ENCODE measurements around the gene UNC80. TPM values are rescaled to one million over a fixed set of nuclear protein-coding genes. Genes with fewer than 3 reads are reported as not detected.

Gene UNC80
- total and polyA plus RNA-seq, 2 of the 4 experiments (the other 2 are of a cell fraction) = not detected

DNA sequence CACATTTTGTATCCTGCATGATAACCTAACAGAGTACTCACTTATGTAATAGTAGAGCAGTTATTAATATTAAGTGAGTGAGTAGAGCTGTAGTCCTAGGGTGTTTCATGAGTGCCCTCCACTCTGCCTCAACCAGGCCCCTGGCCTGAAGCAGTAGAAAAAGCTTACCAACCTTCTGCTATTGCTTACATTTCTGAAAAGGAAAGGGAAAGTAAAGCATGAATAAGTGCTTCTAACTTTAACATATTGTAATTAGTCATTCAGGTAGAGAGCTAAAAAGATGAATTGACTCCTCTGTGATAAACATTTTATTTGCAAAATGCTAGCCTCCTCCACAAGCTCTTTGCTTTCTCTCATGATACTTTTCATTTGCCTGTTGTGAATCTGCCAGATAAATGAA lies 136.1 kb downstream of the UNC80 start:
- Histone ChIP-seq H2BK15ac (ENCODE audit: low read depth, low read length) (no peak overlapping the region), H2AK9ac (replicated peaks; ENCODE audit: low read depth, low read length, poor library complexity) (no peak overlapping the region), H3K9me3 (ENCODE audit: control insufficient read depth, insufficient read depth, low read length) (no peaks in the 10 kb centered on the region), H4K5ac (ENCODE audit: low read depth, low read length) (no peak overlapping the region), H4K91ac (ENCODE audit: insufficient read depth, low read depth, low read length) (no peak overlapping the region), H3K4ac (ENCODE audit: low read depth, low read length) (no peak overlapping the region), H2BK5ac (ENCODE audit: low read depth, low read length, poor library complexity, severe bottlenecking) (no peak overlapping the region), H3K18ac (ENCODE audit: low read depth, low read length) (no peak overlapping the region), H3K56ac (ENCODE audit: extremely low read depth, insufficient read depth, low read length) (no peak overlapping the region), H4K20me1 (ENCODE audit: insufficient read depth, low read length) (no peaks in the 10 kb centered on the region), H3K27me3 (ENCODE audit: control insufficient read depth, insufficient read depth, low read length) (no peaks in the 10 kb centered on the region), H2BK120ac (ENCODE audit: low read depth, low read length) (no peak overlapping the region), H3K4me2 (ENCODE audit: low read depth, low read length) (no peak overlapping the region), H2AK5ac (ENCODE audit: low read depth, low read length) (no peak overlapping the region), H3K4me1 (ENCODE audit: control insufficient read depth, insufficient read depth, low read length) (no peaks in the 10 kb centered on the region), H3K4me3 (ENCODE audit: insufficient read depth, low read depth, low read length) (no peak overlapping the region), H3K23ac (ENCODE audit: low read depth, low read length) (no peak overlapping the region), H3K9me1 (ENCODE audit: insufficient read depth, low read length) (no peaks in the 10 kb centered on the region), H3K36me3 (ENCODE audit: control insufficient read depth, insufficient read depth, low read length) (no peaks in the 10 kb centered on the region), H3K9ac (ENCODE audit: low read depth, low read length) (no peak overlapping the region), H3K14ac (replicated peaks; ENCODE audit: low read depth, low read length) (no peak overlapping the region), H3K27ac (ENCODE audit: insufficient read depth, low read length) (no peak overlapping the region), H3K79me1 (ENCODE audit: low read depth in 1 of 2, low read length in 2 of 2) (no peaks in the 10 kb centered on the region), H2AFZ (replicated peaks; ENCODE audit: low read length, poor library complexity) (no peak overlapping the region), H2BK20ac (ENCODE audit: low read depth, low read length) (no peak overlapping the region), H4K8ac (ENCODE audit: low read depth in 2 of 2, low read length in 2 of 2) (no peak overlapping the region)
- BruUV-seq (replicated peaks) = no TSS peak
- intact Hi-C loops (cut with micrococcal nuclease) (no loop called here), in situ Hi-C loops (cut with MboI; ENCODE audit: low sequenced_read_pairs) (no loop called here), dilution Hi-C loops (cut with HindIII; ENCODE audit: low sequenced_read_pairs, unreplicated experiment) (no loop called here)
- ATAC-seq (ENCODE audit: low read depth) (no peak), DNase-seq (no peak)
- ChIA-PET POLR2A (ENCODE audit: unreplicated experiment) (no interaction called here), CTCF (no interaction called here)
- TF ChIP-seq MXI1 (IDR thresholded peaks at IDR 0.05; ENCODE audit: borderline replicate concordance, low read depth, low read length) (no peak), CTCF (conservative IDR thresholded peaks at IDR 0.05; ENCODE audit: low read depth, low read length) (no peak), CHD1 (IDR thresholded peaks at IDR 0.05; ENCODE audit: low read depth, low read length) (no peak), MAFK (IDR thresholded peaks at IDR 0.05; ENCODE audit: low read depth, low read length) (no peak), BHLHE40 (IDR thresholded peaks at IDR 0.05; ENCODE audit: low read depth, low read length) (no peak)

Measured in IMR-90 (cell line).